Measurements from ENCODE around the gene PTPN14. TPM values are rescaled to one million over a fixed set of nuclear protein-coding genes. Genes with fewer than 3 reads are reported as not detected.

The PTPN14 gene
- total and polyA plus RNA-seq, 2 of the 4 experiments (the other 2 are of a cell fraction), result 21.5 to 31.7 TPM

DNA sequence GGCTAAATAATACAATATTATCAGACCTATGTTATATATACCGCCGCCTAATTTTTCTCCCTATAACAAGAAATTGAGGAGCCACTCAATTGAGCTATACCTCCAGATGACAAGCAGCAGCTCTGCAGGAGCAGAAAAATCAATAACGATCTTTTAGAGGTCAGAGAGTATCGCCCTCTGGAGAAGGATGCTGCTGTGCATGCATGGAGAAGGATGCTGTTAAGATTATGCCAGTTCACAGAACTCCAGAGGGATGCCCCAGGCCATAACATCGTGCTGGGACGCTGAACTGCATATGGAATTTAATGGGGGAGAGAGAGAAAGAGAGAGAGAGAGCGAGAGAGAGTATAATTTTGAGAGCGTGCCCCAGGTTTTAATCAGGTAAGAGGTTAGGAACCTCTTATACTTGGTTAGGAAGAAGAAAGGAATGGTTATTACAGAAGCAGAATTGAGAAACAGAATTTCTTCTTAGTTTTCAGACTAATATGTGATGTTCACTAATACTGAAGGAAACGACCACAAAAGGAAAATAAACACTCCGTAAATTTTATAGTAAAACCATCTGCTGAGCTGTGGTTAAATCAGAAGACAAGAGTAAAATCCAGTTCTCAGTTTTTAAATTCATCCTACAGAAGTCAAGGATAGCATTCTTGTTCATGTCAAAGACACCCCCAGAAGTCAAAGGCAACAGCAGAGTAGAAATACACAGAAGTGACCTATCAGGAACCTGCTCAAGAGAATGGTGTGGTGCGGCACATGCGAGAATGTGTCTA is 159.3 kb downstream of the PTPN14 start:
- Histone ChIP-seq H3K4ac (ENCODE audit: low read depth, low read length) (peak overlapping the region; percentile 51), H4K20me1 (ENCODE audit: insufficient read depth, low read length) (peaks cover 4% of the 10 kb centered on the region; the same call in 1 of the 2 replicates), H2BK120ac (ENCODE audit: low read depth, low read length) (peak overlapping the region; percentile 36), H2BK5ac (ENCODE audit: low read depth, low read length, poor library complexity, severe bottlenecking) (peak overlapping the region; percentile 14), H2BK20ac (ENCODE audit: low read depth, low read length) (peak overlapping the region; percentile 77), H4K8ac (ENCODE audit: low read depth in 2 of 2, low read length in 2 of 2) (peak overlapping the region in 1 of 2 experiments; percentile 56; a peak in 1 of 4 replicates), H3K27ac (ENCODE audit: insufficient read depth, low read length) (peak overlapping the region; percentile 39; the same call in 1 of the 2 replicates), H4K91ac (ENCODE audit: insufficient read depth, low read depth, low read length) (peak overlapping the region; percentile 65), H3K56ac (ENCODE audit: extremely low read depth, insufficient read depth, low read length) (peak overlapping the region; percentile 35; the same call in 1 of the 2 replicates), H4K5ac (ENCODE audit: low read depth, low read length) (0 out of 2 replicates have a peak overlapping the region, but pooled peaks have one; percentile 2), H2BK15ac (ENCODE audit: low read depth, low read length) (peak overlapping the region; percentile 87; the same call in 1 of the 3 replicates), H2AFZ (replicated peaks; ENCODE audit: low read length, poor library complexity) (no peak overlapping the region), H3K79me1 (ENCODE audit: low read depth in 1 of 2, low read length in 2 of 2) (peaks cover 31 to 60% of the 10 kb centered on the region in 2 experiments), H3K4me2 (ENCODE audit: low read depth, low read length) (no peak overlapping the region; the same call in 1 of the 2 replicates), H3K4me1 (ENCODE audit: control insufficient read depth, insufficient read depth, low read length) (peaks cover 22% of the 10 kb centered on the region), H3K4me3 (ENCODE audit: insufficient read depth, low read depth, low read length) (no peak overlapping the region), H3K27me3 (ENCODE audit: control insufficient read depth, insufficient read depth, low read length) (no peaks in the 10 kb centered on the region), H3K9me3 (ENCODE audit: control insufficient read depth, insufficient read depth, low read length) (no peaks in the 10 kb centered on the region), H2AK9ac (replicated peaks; ENCODE audit: low read depth, low read length, poor library complexity) (peak overlapping the region; percentile 60), H3K14ac (replicated peaks; ENCODE audit: low read depth, low read length) (peak overlapping the region; percentile 64), H3K23ac (ENCODE audit: low read depth, low read length) (no peak overlapping the region), H3K36me3 (ENCODE audit: control insufficient read depth, insufficient read depth, low read length) (peaks cover 30% of the 10 kb centered on the region), H2AK5ac (ENCODE audit: low read depth, low read length) (peak overlapping the region; percentile 93; the same call in 1 of the 2 replicates), H3K9me1 (ENCODE audit: insufficient read depth, low read length) (peaks cover 28% of the 10 kb centered on the region), H3K18ac (ENCODE audit: low read depth, low read length) (peak overlapping the region; percentile 17), H3K9ac (ENCODE audit: low read depth, low read length) (no peak overlapping the region; the same call in 1 of the 2 replicates)
- peak; percentile 28 for ATAC-seq (ENCODE audit: low read depth)
- ChIA-PET POLR2A (ENCODE audit: unreplicated experiment) (no interaction called here), CTCF (no interaction called here)
- TF ChIP-seq BHLHE40 (IDR thresholded peaks at IDR 0.05; ENCODE audit: low read depth, low read length) (no peak), CTCF (conservative IDR thresholded peaks at IDR 0.05; ENCODE audit: low read depth, low read length) (no peak), RAD21 (IDR thresholded peaks at IDR 0.05; ENCODE audit: low read length) (no peak), RFX5 (IDR thresholded peaks at IDR 0.05; ENCODE audit: low read depth, low read length) (no peak), POLR2A (IDR thresholded peaks at IDR 0.05; ENCODE audit: low read depth, low read length) (no peak), RCOR1 (IDR thresholded peaks at IDR 0.05; ENCODE audit: insufficient replicate concordance, low read length) (no peak), SMC3 (IDR thresholded peaks at IDR 0.05; ENCODE audit: low read depth, low read length) (no peak)
- WGBS, 2 experiments (ENCODE audit: extremely low coverage in 2 of 2, insufficient read length in 1 of 2), result 82 to 100% methylated on average over 1 to 3 of the region's 12 CpGs
- intact Hi-C loops (cut with micrococcal nuclease), result loop anchor here (5.0 kb wide), 2 partner anchors 160 to 190 kb away; partner anchors contain the start of gene PTPN14
- dilution Hi-C loops (cut with HindIII; ENCODE audit: low sequenced_read_pairs, unreplicated experiment), result no loop called here
- peak; percentile 84 for DNase-seq
- in situ Hi-C loops (cut with MboI; ENCODE audit: low sequenced_read_pairs), result no loop called here
- BruUV-seq (replicated peaks), result no TSS peak

Measured in IMR-90 (cell line).